Measurements from ENCODE around the gene GYG2. TPM values are rescaled to one million over a fixed set of nuclear protein-coding genes. Genes with fewer than 3 reads are reported as not detected.

Gene GYG2
- total RNA-seq, 1 donor from 2014 or later: 117 TPM

DNA sequence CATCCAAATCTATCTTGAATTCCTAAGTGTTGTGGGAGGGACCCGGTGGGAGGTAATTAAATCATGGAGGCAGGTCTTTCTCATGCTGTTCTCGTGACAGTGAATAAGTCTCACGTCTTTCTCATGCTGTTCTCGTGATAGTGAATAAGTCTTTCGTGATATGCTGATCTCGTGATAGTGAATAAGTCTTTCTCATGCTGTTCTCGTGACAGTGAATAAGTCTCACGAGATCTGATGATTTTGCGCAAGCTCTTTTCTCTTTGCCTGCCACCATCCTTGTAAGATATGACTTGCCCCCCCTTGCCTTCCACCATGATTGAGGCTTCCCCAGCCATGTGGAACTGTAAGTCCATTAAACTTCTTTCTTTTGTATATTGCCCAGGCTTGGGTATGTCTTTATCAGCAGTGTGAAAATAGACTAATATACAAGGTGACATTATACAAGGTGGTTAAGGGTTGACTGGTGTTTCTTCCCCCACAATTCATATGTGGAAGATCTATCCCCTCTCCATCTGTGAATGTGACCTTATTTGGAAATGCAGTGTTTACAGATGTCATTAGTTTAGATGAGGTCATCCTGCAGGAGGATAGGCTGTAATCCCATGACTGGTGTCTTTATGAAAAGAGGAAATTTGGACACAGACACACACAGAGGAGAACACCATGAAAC is 72.8 kb downstream of the GYG2 start:
- TF ChIP-seq, protein P1, sequence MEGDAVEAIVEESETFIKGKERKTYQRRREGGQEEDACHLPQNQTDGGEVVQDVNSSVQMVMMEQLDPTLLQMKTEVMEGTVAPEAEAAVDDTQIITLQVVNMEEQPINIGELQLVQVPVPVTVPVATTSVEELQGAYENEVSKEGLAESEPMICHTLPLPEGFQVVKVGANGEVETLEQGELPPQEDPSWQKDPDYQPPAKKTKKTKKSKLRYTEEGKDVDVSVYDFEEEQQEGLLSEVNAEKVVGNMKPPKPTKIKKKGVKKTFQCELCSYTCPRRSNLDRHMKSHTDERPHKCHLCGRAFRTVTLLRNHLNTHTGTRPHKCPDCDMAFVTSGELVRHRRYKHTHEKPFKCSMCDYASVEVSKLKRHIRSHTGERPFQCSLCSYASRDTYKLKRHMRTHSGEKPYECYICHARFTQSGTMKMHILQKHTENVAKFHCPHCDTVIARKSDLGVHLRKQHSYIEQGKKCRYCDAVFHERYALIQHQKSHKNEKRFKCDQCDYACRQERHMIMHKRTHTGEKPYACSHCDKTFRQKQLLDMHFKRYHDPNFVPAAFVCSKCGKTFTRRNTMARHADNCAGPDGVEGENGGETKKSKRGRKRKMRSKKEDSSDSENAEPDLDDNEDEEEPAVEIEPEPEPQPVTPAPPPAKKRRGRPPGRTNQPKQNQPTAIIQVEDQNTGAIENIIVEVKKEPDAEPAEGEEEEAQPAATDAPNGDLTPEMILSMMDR (IDR thresholded peaks at IDR 0.05; ENCODE audit: unreplicated experiment): no peak
- Mint-ChIP-seq H3K4me1 (ENCODE audit: low read depth) (peaks cover 33% of the 10 kb centered on the region), H3K36me3 (ENCODE audit: insufficient read depth) (peaks cover 43% of the 10 kb centered on the region), H3K9me3 (ENCODE audit: low read depth) (peaks cover 23% of the 10 kb centered on the region), H3K27me3 (no peaks in the 10 kb centered on the region), H3K4me3 (ENCODE audit: low read depth) (no peak overlapping the region), H3K27ac (peak overlapping the region; percentile 84)
- DNase-seq (ENCODE audit: low spot score, unreplicated experiment): no peak

DNA sequence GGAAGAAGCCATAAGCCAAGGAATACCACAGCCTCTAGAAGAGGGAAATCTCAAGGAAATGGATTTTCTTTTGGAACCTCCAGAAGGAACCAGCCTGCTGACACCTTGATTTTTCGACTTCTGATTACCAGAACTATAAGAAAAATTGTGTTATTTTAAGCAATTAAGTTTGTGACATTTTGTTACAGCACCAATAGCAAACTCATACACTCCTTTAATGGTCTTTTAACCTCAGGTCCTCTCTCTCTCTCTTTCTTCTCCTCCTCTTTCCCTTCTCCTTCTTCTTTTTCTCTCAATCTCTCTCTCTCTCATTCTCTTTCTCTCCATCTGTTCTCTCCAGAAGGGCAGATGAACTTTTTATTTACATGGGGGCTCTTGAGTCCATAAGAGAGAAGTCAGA is 74.1 kb downstream of the GYG2 start:
- TF ChIP-seq, protein P1 (IDR thresholded peaks at IDR 0.05; ENCODE audit: unreplicated experiment): no peak
- H3K4me3 Mint-ChIP-seq (ENCODE audit: low read depth): no peak overlapping the region
- no peaks in the 10 kb centered on the region for H3K27me3 Mint-ChIP-seq
- H3K27ac Mint-ChIP-seq: peak overlapping the region; percentile 34
- peaks cover 24% of the 10 kb centered on the region for H3K9me3 Mint-ChIP-seq (ENCODE audit: low read depth)
- H3K4me1 Mint-ChIP-seq (ENCODE audit: low read depth): peaks cover 21% of the 10 kb centered on the region
- DNase-seq (ENCODE audit: low spot score, unreplicated experiment): no peak
- H3K36me3 Mint-ChIP-seq (ENCODE audit: insufficient read depth): peaks cover 51% of the 10 kb centered on the region

GRCh38 chrX:2903366-2903765 is 74.6 kb downstream of the GYG2 start:
- Mint-ChIP-seq H3K27me3 (no peaks in the 10 kb centered on the region), H3K27ac (no peak overlapping the region), H3K4me1 (ENCODE audit: low read depth) (peaks cover 17% of the 10 kb centered on the region), H3K9me3 (ENCODE audit: low read depth) (peaks cover 28% of the 10 kb centered on the region), H3K36me3 (ENCODE audit: insufficient read depth) (peaks cover 56% of the 10 kb centered on the region), H3K4me3 (ENCODE audit: low read depth) (no peak overlapping the region)
- TF ChIP-seq, protein P1 (IDR thresholded peaks at IDR 0.05; ENCODE audit: unreplicated experiment): no peak
- DNase-seq (ENCODE audit: low spot score, unreplicated experiment): no peak

GRCh38 chrX:2907295-2907694 is 78.6 kb downstream of the GYG2 start:
- Mint-ChIP-seq H3K9me3 (ENCODE audit: low read depth) (peaks cover 20% of the 10 kb centered on the region), H3K4me3 (ENCODE audit: low read depth) (no peak overlapping the region), H3K36me3 (ENCODE audit: insufficient read depth) (peaks cover 61% of the 10 kb centered on the region), H3K4me1 (ENCODE audit: low read depth) (peaks cover 3% of the 10 kb centered on the region), H3K27ac (no peak overlapping the region), H3K27me3 (no peaks in the 10 kb centered on the region)
- DNase-seq (ENCODE audit: low spot score, unreplicated experiment): no peak
- TF ChIP-seq, protein P1 (IDR thresholded peaks at IDR 0.05; ENCODE audit: unreplicated experiment): no peak

GRCh38 chrX:2908125-2908685 is 79.5 kb downstream of the GYG2 start:
- Mint-ChIP-seq H3K27ac (peak overlapping the region; percentile 83), H3K36me3 (ENCODE audit: insufficient read depth) (peaks cover 59% of the 10 kb centered on the region), H3K4me3 (ENCODE audit: low read depth) (no peak overlapping the region), H3K4me1 (ENCODE audit: low read depth) (peaks cover 12% of the 10 kb centered on the region), H3K9me3 (ENCODE audit: low read depth) (peaks cover 12% of the 10 kb centered on the region), H3K27me3 (no peaks in the 10 kb centered on the region)
- TF ChIP-seq, protein P1 (IDR thresholded peaks at IDR 0.05; ENCODE audit: unreplicated experiment): no peak
- no peak for DNase-seq (ENCODE audit: low spot score, unreplicated experiment)
